Right lobe of liver (tissue), 6 donors: ENCODE results near the gene DSE. TPM values are rescaled to one million over a fixed set of nuclear protein-coding genes. Genes with fewer than 3 reads are reported as not detected.
"Not testable (repeated sequence)": the region's sequence is repeated elsewhere in the genome, so short reads cannot be mapped to it uniquely, and the experiment has no call there.

Experiments
- ATAC-seq, 4 donors: fragments of 200-7000 bp; cut with Tn5 transposase; one replicate each; pipeline ENCODE4 v1.9.1; 2020; ENCODE audit warnings: mild to moderate bottlenecking in 4 of 4, moderate library complexity in 4 of 4
- DNase-seq, 3 donors: peaks; one replicate each; pipeline ENCODE4 v3.0.0-alpha.2; 2020
- H3K27ac ChIP-seq, 3 donors: fragments of 200-600 bp; one replicate each; pipeline ENCODE4 v1.8.0; 2022
- H3K27me3 ChIP-seq, 2 donors: fragments of 200-600 bp; one replicate each; pipeline ENCODE4 v1.8.0; 2022
- H3K36me3 ChIP-seq, 4 donors: fragments of 200-600 bp; sonication (generic) in 1 of 4; one replicate each; pipeline versions ENCODE4 v1.5.1 to v1.8.0; 2017 to 2022; ENCODE audit warnings: control low read depth in 1 of 4
- H3K4me1 ChIP-seq, 4 donors: fragments of 200-600 bp; sonication (generic) in 1 of 4; one replicate each; pipeline versions ENCODE4 v1.5.1 to v1.8.0; 2017 to 2022; ENCODE audit warnings: control low read depth in 1 of 4
- H3K4me3 ChIP-seq, 3 donors: fragments of 200-600 bp; one replicate each; pipeline ENCODE4 v1.8.0; 2022
- H3K9me3 ChIP-seq, 4 donors: fragments of 200-600 bp; sonication (generic) in 1 of 4; one replicate each; pipeline versions ENCODE4 v1.5.1 to v1.8.0; 2017 to 2022; ENCODE audit warnings: control low read depth in 1 of 4
- POLR2A ChIP-seq: fragments of 450-650 bp; IDR thresholded peaks from one replicate; pipeline ENCODE4 v1.6.1; 2017; ENCODE audit warnings: antibody characterized with exemption, mild to moderate bottlenecking
- WGBS: methylation state at CpG from one replicate; pipeline ENCODE4 v1.1.6; 2018; ENCODE audit warnings: low coverage, low lambda C conversion rate; ENCODE audit not compliant: insufficient coverage; ENCODE audit errors: missing lambda C conversion rate; 5-methylcytosine and 5-hydroxymethylcytosine counted together
- intact Hi-C, 2 donors: fragments of 100-400 bp; cut with DNase I; formaldehyde crosslinking; loops; one replicate each; pipeline versions ENCODE4 v1.11.2 to v1.14.1; 2022
- total RNA-seq, 6 experiments: library from RNA; depleted of rRNA in 2 of 6; stranded (reverse); fragments of >200 nt in 2 of 6; fragmentation: NEBNext Ultra II Directional in 3 of 6; extraction: Animal tissue kit (Norgen Biotek cat#: 25700) in 3 of 6; gene quantifications; one replicate each; pipeline versions ENCODE4 v1.1.0 to v1.2.4, GENCODE V29; 2016 to 2023
- TF ChIP-seq, protein P1 (sequence below), 4 donors: fragments of 200-600 bp in 3 of 4; fragments of 450-650 bp in 1 of 4; IDR thresholded peaks; one replicate each; pipeline versions ENCODE4 v1.5.1 to v1.8.0; 2016 to 2022; ENCODE audit warnings: antibody characterized with exemption in 4 of 4, mild to moderate bottlenecking in 2 of 4
- donor health status: DM: no; HTN: yes; CAD: no.
- donor health status: DM: no; HTN: no; CAD: no.
- donor health status: DM: no; HTN: no; CAD: no.
- donor health status: DM: no; HTN: yes; CAD: no.
- donor health status: DM: no; HTN: yes; CAD: no.

Gene DSE
- total RNA-seq, 6 experiments from 2014 or later, result 8.2 to 17.4 (median 12.2) TPM

- ATAC-seq (no peak), DNase-seq (no peak)
- intact Hi-C loops, result no loop called here
- TF ChIP-seq POLR2A, result no peak
- TF ChIP-seq, protein P1, sequence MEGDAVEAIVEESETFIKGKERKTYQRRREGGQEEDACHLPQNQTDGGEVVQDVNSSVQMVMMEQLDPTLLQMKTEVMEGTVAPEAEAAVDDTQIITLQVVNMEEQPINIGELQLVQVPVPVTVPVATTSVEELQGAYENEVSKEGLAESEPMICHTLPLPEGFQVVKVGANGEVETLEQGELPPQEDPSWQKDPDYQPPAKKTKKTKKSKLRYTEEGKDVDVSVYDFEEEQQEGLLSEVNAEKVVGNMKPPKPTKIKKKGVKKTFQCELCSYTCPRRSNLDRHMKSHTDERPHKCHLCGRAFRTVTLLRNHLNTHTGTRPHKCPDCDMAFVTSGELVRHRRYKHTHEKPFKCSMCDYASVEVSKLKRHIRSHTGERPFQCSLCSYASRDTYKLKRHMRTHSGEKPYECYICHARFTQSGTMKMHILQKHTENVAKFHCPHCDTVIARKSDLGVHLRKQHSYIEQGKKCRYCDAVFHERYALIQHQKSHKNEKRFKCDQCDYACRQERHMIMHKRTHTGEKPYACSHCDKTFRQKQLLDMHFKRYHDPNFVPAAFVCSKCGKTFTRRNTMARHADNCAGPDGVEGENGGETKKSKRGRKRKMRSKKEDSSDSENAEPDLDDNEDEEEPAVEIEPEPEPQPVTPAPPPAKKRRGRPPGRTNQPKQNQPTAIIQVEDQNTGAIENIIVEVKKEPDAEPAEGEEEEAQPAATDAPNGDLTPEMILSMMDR (IDR thresholded peaks at IDR 0.05), result no peak
- Histone ChIP-seq H3K27ac (no peak overlapping the region), H3K4me1 (no peaks in the 10 kb centered on the region), H3K27me3 (no peaks in the 10 kb centered on the region), H3K4me3 (no peak overlapping the region), H3K36me3 (no peaks in the 10 kb centered on the region), H3K9me3 (no peaks in the 10 kb centered on the region)
These were observed 38.7 kb upstream of the DSE start for GRCh38 chr6:116332096-116332495.

DNA sequence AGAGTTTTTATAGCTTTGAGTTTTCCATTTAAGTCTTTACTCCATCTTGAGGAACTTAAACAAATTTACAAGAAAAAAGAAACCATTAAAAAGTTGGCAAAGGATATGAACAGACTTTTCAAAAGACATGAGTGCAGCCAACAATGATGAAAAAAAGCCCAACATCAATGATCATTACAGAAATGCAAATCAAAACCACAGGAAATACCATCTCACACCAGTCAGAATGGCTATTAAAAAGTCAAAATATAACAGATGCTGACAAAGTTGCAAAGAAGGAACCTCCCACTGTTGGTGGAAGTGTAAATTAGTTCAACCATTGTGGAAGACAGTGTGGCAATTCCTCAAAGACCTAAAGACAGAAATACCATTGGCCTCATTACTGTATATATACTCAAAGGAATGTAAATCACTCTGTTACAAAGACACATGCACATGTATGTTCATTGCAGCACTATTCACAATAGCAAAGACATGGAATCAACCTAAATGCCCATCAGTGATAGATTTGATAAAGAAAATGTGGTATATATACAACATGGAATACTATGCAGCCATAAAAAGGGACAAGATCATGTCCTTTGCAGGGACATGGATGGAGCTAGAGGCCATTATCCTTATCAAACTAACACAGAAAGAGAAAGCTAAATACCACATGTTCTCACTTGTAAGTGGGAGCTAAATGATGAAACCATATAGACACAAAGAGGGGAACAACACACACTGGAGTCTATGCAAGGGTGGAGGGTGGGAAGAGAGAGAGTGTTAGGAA lies 35.9 kb upstream of the DSE start:
- ATAC-seq, DNase-seq, H3K36me3 ChIP-seq, H3K27ac ChIP-seq, H3K4me3 ChIP-seq, H3K9me3 ChIP-seq, intact Hi-C loops, H3K4me1 ChIP-seq, H3K27me3 ChIP-seq: not testable (repeated sequence)

DNA sequence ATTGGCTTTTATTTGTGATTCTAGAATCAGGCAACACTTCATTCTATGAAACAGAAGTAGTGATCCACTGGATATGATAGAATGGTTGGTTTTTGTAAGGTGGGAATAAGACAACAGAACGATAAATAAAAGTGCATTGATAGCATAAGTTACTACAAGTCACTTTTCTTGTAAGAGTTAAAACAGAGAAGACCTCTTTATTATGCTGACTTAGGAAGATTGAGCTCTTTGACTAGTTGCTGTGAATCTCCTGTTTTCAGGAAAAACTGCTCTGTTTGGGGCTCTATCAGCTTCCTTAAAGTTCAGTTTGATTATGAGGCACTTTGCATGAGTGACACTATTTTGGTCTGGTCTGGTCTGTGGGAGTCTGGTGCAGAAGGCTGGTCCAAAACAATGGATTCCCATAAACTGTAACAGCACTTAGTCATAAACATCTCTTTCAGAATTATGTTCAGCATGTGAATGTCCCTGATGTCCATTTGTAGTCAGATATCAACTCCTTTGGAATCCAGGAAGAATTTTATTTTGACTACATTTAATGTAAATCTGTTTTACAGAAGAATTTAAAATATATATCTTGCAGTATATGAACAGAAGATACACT lies 35.0 kb upstream of the DSE start:
- no peak overlapping the region for H3K4me3 ChIP-seq
- ATAC-seq (no peak), DNase-seq (no peak)
- no peaks in the 10 kb centered on the region for H3K9me3 ChIP-seq
- no peak overlapping the region for H3K27ac ChIP-seq
- no peaks in the 10 kb centered on the region for H3K27me3 ChIP-seq
- TF ChIP-seq, protein P1 (IDR thresholded peaks at IDR 0.05), result no peak
- no peak for TF ChIP-seq POLR2A
- intact Hi-C loops, result no loop called here
- H3K36me3 ChIP-seq, result no peaks in the 10 kb centered on the region
- H3K4me1 ChIP-seq, result no peaks in the 10 kb centered on the region
- WGBS, result 89% methylated on average over 1 of the region's 1 CpG

DNA sequence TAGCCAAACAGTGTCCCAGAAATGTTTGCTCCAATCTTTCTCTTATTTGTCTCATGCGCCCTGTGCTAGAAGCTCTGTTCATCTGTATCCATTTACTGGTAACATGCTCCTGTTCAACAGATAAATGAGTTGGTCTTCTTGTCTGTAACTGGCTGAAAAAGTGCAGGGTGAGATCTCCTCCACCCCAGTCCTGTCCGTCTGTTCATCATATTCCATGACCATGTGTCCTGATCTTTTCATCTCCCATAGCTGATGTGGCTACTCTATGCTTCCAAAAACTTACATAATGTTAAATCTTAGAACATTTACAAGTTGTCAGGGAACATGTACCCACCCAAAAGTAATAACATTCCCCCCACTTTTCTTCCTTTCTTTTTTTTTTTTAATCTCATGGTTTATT lies 31.8 kb upstream of the DSE start:
- ATAC-seq, result no peak
- Histone ChIP-seq H3K27ac (no peak overlapping the region), H3K36me3 (no peaks in the 10 kb centered on the region), H3K4me3 (no peak overlapping the region), H3K4me1 (no peaks in the 10 kb centered on the region), H3K9me3 (no peaks in the 10 kb centered on the region), H3K27me3 (no peaks in the 10 kb centered on the region)
- WGBS, result 73% methylated on average over 2 of the region's 2 CpGs
- TF ChIP-seq, protein P1 (IDR thresholded peaks at IDR 0.05), result no peak
- TF ChIP-seq POLR2A, result no peak
- intact Hi-C loops, result no loop called here
- no peak for DNase-seq

GRCh38 chr6:116340625-116341024 lies 30.1 kb upstream of the DSE start:
- H3K9me3 ChIP-seq, intact Hi-C loops, H3K27ac ChIP-seq, H3K36me3 ChIP-seq, ATAC-seq, DNase-seq, H3K4me3 ChIP-seq, H3K27me3 ChIP-seq, H3K4me1 ChIP-seq: not testable (repeated sequence)
- WGBS, result 93% methylated on average over 5 of the region's 5 CpGs
